Activated CD4-positive, alpha-beta memory T cell treated with anti-CD3 and anti-CD28 coated beads, Interleukin-2, amount 10 ng/mL, durations not matched to agents 7 days and 5 days (primary cell): ENCODE results near the gene GATAD2B. TPM values are rescaled to one million over a fixed set of nuclear protein-coding genes. Genes with fewer than 3 reads are reported as not detected.
"Not testable (repeated sequence)": the region's sequence is repeated elsewhere in the genome, so short reads cannot be mapped to it uniquely, and the experiment has no call there.

ENCODE experiments used
- CTCF ChIA-PET: fragments of 350-600 bp; sonication (Branson Sonifier 250); formaldehyde crosslinking; loops from one replicate; lab custom pipeline; 2021; ENCODE audit warnings: antibody characterized with exemption, inconsistent platforms; lab: Charles Lee
- POLR2A ChIA-PET: fragments of 350-600 bp; sonication (Branson Sonifier 250); formaldehyde crosslinking; loops from one replicate; lab custom pipeline; 2021; ENCODE audit warnings: antibody characterized with exemption; lab: Charles Lee
- DNase-seq: peaks from one replicate; pipeline ENCODE4 v3.0.0-alpha.2; 2020
- H3K27ac Mint-ChIP-seq: one replicate; pipeline ENCODE4 v1.8.0; 2021; ENCODE audit warnings: mild to moderate bottlenecking, mixed read lengths
- H3K27me3 Mint-ChIP-seq: one replicate; pipeline ENCODE4 v1.8.0; 2021; ENCODE audit warnings: mixed read lengths
- H3K36me3 Mint-ChIP-seq: one replicate; pipeline ENCODE4 v1.8.0; 2021; ENCODE audit warnings: low read depth, mixed read lengths
- H3K4me1 Mint-ChIP-seq: one replicate; pipeline ENCODE4 v1.8.0; 2021; ENCODE audit warnings: mixed read lengths
- H3K4me3 Mint-ChIP-seq: one replicate; pipeline ENCODE4 v1.8.0; 2021; ENCODE audit warnings: mild to moderate bottlenecking, mixed read lengths
- H3K9me3 Mint-ChIP-seq: one replicate; pipeline ENCODE4 v1.8.0; 2021; ENCODE audit warnings: mixed read lengths
- total RNA-seq, 2 experiments: library from RNA; stranded (reverse); gene quantifications; one replicate each; pipeline ENCODE4 v1.2.3, GENCODE V29; 2021

The GATAD2B gene
- total RNA-seq, 2 experiments from 2014 or later, result 70.8 to 71.1 TPM

DNA sequence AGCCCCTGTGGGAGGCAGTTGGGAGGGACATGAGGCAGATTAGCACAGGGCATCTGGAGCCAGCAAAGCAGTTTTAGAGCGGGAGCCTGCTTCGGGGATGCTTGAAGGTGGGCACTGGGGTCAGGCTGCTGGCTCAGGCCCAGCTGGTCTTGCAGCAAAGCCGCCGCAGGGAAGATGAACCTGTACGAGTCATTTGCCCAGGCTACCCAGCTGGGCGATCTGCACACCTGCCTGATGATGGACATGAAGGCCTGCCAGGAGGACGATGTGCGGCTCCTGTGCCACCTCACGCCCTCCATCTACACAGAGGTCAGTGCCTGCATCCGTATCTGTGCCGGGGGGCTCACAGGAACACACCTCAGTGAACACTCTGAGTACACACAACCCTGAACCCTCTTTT lies 155.3 kb downstream of the GATAD2B start:
- DNase-seq, result no peak
- ChIA-PET CTCF (no interaction called here), POLR2A (interaction anchor here (2.7 kb wide), 1 partner anchor 16 kb away, joined by 6 read pairs; no protein-coding TSS in a partner anchor)
- Mint-ChIP-seq H3K4me1 (no peaks in the 10 kb centered on the region), H3K27me3 (no peaks in the 10 kb centered on the region), H3K9me3 (no peaks in the 10 kb centered on the region), H3K27ac (no peak overlapping the region), H3K4me3 (no peak overlapping the region), H3K36me3 (peaks cover 54% of the 10 kb centered on the region)

DNA sequence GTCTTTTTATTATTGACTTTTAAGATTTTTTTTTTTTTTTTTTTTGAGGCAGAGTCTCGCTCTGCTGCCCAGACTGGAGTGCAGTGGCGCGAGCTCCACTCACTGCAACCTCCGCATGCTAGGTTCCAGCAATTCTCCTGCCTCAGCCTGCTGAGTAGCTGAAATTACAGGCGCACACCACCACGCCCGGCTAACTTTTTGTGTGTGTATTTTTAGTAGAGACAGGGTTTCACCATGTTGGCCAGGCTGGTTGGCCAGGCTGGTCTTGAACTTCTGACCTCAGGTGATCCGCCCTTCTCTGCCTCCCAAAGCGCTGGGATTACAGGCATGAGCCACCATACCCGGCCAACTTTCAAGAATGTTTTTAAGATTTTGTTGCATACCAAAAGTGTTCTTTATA lies 156.1 kb downstream of the GATAD2B start:
- CTCF ChIA-PET, H3K9me3 Mint-ChIP-seq: not testable (repeated sequence)
- POLR2A ChIA-PET, result interaction anchor here (2.7 kb wide), 1 partner anchor 17 kb away, joined by 6 read pairs; no protein-coding TSS in a partner anchor

DNA sequence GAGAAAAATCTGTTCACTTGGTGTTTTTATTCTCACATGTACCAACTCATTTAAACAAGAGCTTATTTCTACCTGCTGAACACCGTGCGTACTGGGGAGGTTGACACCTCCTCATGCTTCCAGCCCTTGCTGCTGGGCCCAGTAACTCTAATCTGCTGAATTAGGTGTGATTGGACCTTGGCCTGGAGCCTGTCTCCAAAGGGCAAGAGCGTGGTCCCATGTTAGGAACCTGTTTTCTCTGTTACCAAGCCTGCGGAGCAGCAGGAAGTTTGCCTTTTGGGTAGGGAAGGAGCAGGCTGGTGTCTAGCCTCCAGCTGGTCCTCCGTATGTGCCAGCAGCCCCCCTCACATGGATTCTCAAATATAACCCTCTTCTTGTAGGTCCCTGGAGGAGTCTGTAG lies 158.5 kb downstream of the GATAD2B start:
- ChIA-PET CTCF (interaction anchor here (1.4 kb wide), 1 partner anchor 11 kb away, joined by 3 read pairs; the partner anchor contains the start of gene SLC27A3), POLR2A (interaction anchor here (1.4 to 2.3 kb wide), 3 partner anchors 11 to 226 kb away, joined by 3 to 6 read pairs (median 5); partner anchors contain the start of gene SLC27A3)
- H3K4me1 Mint-ChIP-seq, result no peaks in the 10 kb centered on the region
- H3K9me3 Mint-ChIP-seq, result no peaks in the 10 kb centered on the region
- H3K27ac Mint-ChIP-seq, result no peak overlapping the region
- H3K27me3 Mint-ChIP-seq, result no peaks in the 10 kb centered on the region
- H3K36me3 Mint-ChIP-seq, result peaks cover 63% of the 10 kb centered on the region
- no peak for DNase-seq
- H3K4me3 Mint-ChIP-seq, result no peak overlapping the region

More for the DNA sequence above, 156.1 kb downstream of the GATAD2B start:
- H3K4me3 Mint-ChIP-seq, H3K27me3 Mint-ChIP-seq, H3K4me1 Mint-ChIP-seq, DNase-seq, H3K27ac Mint-ChIP-seq: not testable (repeated sequence)
- H3K36me3 Mint-ChIP-seq, result peaks cover 52% of the 10 kb centered on the region

DNA sequence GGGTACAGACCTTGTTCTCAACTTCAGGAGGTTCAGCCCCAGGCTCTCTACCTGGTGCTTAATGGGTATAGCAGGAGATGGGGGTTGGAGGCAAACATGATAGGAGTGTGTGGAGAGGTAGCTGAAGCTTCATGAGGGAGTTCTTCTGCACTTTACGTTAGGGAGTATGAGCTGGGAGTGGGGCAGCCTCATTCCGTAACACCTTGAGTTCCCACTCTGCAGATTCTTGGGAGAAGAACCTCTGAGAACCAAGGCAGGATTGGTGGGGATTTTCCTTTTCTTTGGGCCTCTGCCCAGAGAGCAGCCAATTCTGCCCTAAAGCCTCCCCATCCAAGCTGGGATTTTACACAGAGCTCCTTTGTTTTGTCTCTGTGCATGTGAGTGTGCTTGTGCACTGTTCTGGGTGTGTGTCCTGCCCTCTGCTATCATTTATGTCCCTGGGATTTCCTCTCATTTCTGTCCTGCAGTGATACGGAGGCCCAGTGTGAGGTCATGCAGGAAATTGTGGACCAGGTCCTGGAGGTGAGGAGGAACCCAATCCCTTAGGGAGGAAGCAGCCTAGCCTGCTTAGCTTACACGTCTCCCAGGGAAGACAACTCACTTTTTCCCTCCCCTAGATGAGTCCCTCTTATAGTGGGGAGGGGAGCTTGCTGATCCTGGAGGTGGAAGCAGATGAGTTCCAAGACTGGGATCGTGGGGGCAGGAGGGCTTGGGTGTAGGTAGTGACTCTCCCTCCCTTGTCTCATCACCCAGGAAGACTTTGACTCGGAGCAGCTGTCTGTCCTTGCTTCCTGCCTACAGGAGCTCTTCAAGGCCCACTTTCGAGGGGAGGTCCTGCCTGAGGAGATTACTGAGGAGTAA lies 159.2 kb downstream of the GATAD2B start:
- CTCF ChIA-PET, result interaction anchor here (1.4 kb wide), 1 partner anchor 12 kb away, joined by 3 read pairs; the partner anchor contains the start of gene SLC27A3
- Mint-ChIP-seq H3K27ac (no peak overlapping the region), H3K4me1 (no peaks in the 10 kb centered on the region)

DNA sequence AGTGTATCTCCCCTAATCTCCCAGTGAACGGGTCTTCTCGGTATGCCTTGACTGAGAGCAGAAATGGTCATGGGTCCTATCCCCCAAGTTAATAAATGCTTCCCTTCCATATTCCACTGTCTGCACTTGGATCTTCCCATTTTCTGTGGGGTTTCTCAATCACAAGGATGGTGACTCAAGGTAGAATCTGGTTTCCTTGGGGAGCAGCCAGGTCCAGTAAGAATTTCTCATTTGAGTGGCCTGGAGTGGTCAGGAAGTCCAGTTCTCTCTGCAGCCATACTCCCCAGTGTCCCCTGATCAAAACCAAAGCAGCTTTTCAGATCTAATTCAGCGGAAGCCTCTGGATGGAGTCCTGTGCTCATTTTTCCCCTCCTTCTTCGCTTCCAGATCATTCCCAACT lies 162.3 kb downstream of the GATAD2B start:
- CTCF ChIA-PET, result interaction anchor here (1.0 kb wide), 1 partner anchor 227 kb away, joined by 3 read pairs; no protein-coding TSS in a partner anchor

More for the DNA sequence above, 159.2 kb downstream of the GATAD2B start:
- DNase-seq, result no peak
- peaks cover 58% of the 10 kb centered on the region for H3K36me3 Mint-ChIP-seq
- no peaks in the 10 kb centered on the region for H3K9me3 Mint-ChIP-seq
- no peak overlapping the region for H3K4me3 Mint-ChIP-seq
- no peaks in the 10 kb centered on the region for H3K27me3 Mint-ChIP-seq
- POLR2A ChIA-PET, result interaction anchor here (0.8 to 2.3 kb wide), 5 partner anchors 9 to 226 kb away, joined by 3 to 6 read pairs (median 4); partner anchors contain the start of gene SLC27A3

More for the DNA sequence above, 162.3 kb downstream of the GATAD2B start:
- no peak for DNase-seq
- Mint-ChIP-seq H3K4me1 (no peaks in the 10 kb centered on the region), H3K4me3 (no peak overlapping the region), H3K27me3 (no peaks in the 10 kb centered on the region), H3K27ac (no peak overlapping the region), H3K36me3 (peaks cover 50% of the 10 kb centered on the region), H3K9me3 (no peaks in the 10 kb centered on the region)
- POLR2A ChIA-PET, result interaction anchor here (0.9 to 1.3 kb wide), 2 partner anchors 9 to 23 kb away, joined by 3 to 4 read pairs; no protein-coding TSS in a partner anchor

Other genes with a start within 250 kb of the GATAD2B start
- not detected for gene NPR1, start 244.3 kb downstream of the GATAD2B start, total RNA-seq
- 10 to 100 TPM; 46.9 to 50.5 TPM for gene INTS3, start 194.9 kb downstream of the GATAD2B start, total RNA-seq
- 10 to 100 TPM; 24.9 to 25.3 TPM for gene SLC27A3, start 147.6 kb downstream of the GATAD2B start, total RNA-seq
- 100 to 1,000 TPM; 159 to 166 TPM for gene DENND4B, start 23.7 kb upstream of the GATAD2B start, total RNA-seq
- 100 to 1,000 TPM; 107 TPM for gene CRTC2, start 35.6 kb upstream of the GATAD2B start, total RNA-seq
- 10 to 100 TPM; 42.5 to 42.6 TPM for gene SLC39A1, start 40.6 kb upstream of the GATAD2B start, total RNA-seq
- gene CREB3L4, start 44.9 kb upstream of the GATAD2B start, total RNA-seq, result 1 to 10 TPM; 7.0 to 8.4 TPM
- gene JTB, start 54.7 kb upstream of the GATAD2B start, total RNA-seq, result 100 to 1,000 TPM; 120 to 127 TPM
- gene RAB13, start 63.4 kb upstream of the GATAD2B start, total RNA-seq, result under 1 TPM; 0.40 to 0.43 TPM
- 1,000 to 10,000 TPM; 2,022 to 2,087 TPM for gene RPS27, start 67.8 kb upstream of the GATAD2B start, total RNA-seq
- under 1 TPM; 0.05 to 0.08 TPM for gene NUP210L, start 232.1 kb upstream of the GATAD2B start, total RNA-seq